Caco-2 (cell line): ENCODE data around the gene SPATA16. TPM values are rescaled to one million over a fixed set of nuclear protein-coding genes. Genes with fewer than 3 reads are reported as not detected.

Source experiments
- BruUV-seq: library from RNA; stranded (reverse); fragments of 400-500 nt; replicated peaks from 2 replicates; lab custom pipeline; 2021; lab: Mats Ljungman, UMichigan
- CTCF ChIA-PET: fragments of 300-600 bp; sonication (Branson Sonifier 250); formaldehyde crosslinking; loops from one replicate; lab custom pipeline; 2022; ENCODE audit warnings: antibody characterized with exemption; lab: Charles Lee
- POLR2A ChIA-PET: fragments of 300-600 bp; sonication (Branson Sonifier 250); formaldehyde crosslinking; loops from one replicate; lab custom pipeline; 2022; ENCODE audit warnings: antibody characterized with exemption; lab: Charles Lee
- DNase-seq, 2 experiments: peaks; one replicate each; pipeline versions ENCODE4 v3.0.0 to v3.0.0-alpha.2; 2020 to 2022
- H3K27me3 ChIP-seq: replicated peaks from 2 replicates; pipeline ENCODE4 v1.6.0; 2011; ENCODE audit warnings: low read length; ENCODE audit not compliant: control insufficient read depth, insufficient read depth
- H3K36me3 ChIP-seq: 2 replicates; pipeline ENCODE4 v1.5.1; 2011; ENCODE audit warnings: low read length; ENCODE audit not compliant: control insufficient read depth, insufficient read depth
- H3K4me1 ChIP-seq: fragments of 250-450 bp; sonication (Bioruptor Pico); 2 replicates; pipeline ENCODE4 v1.5.1; 2020; ENCODE audit warnings: mild to moderate bottlenecking
- H3K4me3 ChIP-seq: 2 replicates; pipeline ENCODE4 v1.5.1; 2011; ENCODE audit warnings: low read depth, mild to moderate bottlenecking, control low read depth, low read length
- H3K9me3 ChIP-seq: fragments of 250-450 bp; sonication (Bioruptor Pico); 2 replicates; pipeline ENCODE4 v1.5.1; 2020; ENCODE audit warnings: mild to moderate bottlenecking, moderate library complexity
- H3K27ac Mint-ChIP-seq: one replicate; pipeline ENCODE4 v1.8.0; 2022; ENCODE audit warnings: mixed read lengths; ENCODE audit not compliant: unreplicated experiment
- H3K27me3 Mint-ChIP-seq: one replicate; pipeline ENCODE4 v1.8.0; 2022; ENCODE audit warnings: mixed read lengths; ENCODE audit not compliant: insufficient read depth, unreplicated experiment
- H3K36me3 Mint-ChIP-seq: one replicate; pipeline ENCODE4 v1.8.0; 2022; ENCODE audit warnings: mild to moderate bottlenecking, mixed read lengths; ENCODE audit not compliant: insufficient read depth, unreplicated experiment
- H3K4me1 Mint-ChIP-seq: one replicate; pipeline ENCODE4 v1.8.0; 2022; ENCODE audit warnings: low read depth, mixed read lengths; ENCODE audit not compliant: unreplicated experiment
- H3K4me3 Mint-ChIP-seq: one replicate; pipeline ENCODE4 v1.8.0; 2022; ENCODE audit warnings: mild to moderate bottlenecking, moderate library complexity, mixed read lengths; ENCODE audit not compliant: unreplicated experiment
- H3K9me3 Mint-ChIP-seq: one replicate; pipeline ENCODE4 v1.8.0; 2022; ENCODE audit warnings: mixed read lengths; ENCODE audit not compliant: unreplicated experiment
- intact Hi-C: fragments of 100-400 bp; cut with micrococcal nuclease; formaldehyde crosslinking; loops from one replicate; pipeline ENCODE4 v1.10.0; 2022; ENCODE audit not compliant: unreplicated experiment
- total RNA-seq: library from RNA; stranded (reverse); gene quantifications from 2 replicates; pipeline ENCODE4 v1.2.3, GENCODE V29; 2022
- TF ChIP-seq, protein P1 (sequence below), 2 experiments: fragments of 200-600 bp in 1 of 2; IDR thresholded peaks; 1 replicate in 1 of 2; 2 replicates in 1 of 2; pipeline versions ENCODE4 v1.5.1 to v1.8.0; 2011 to 2022; ENCODE audit warnings: antibody characterized with exemption in 1 of 2, control low read depth in 1 of 2, inconsistent platforms in 1 of 2, low read depth in 1 of 2, low read length in 1 of 2, mild to moderate bottlenecking in 1 of 2, moderate library complexity in 1 of 2; ENCODE audit not compliant: insufficient read depth in 1 of 2, severe bottlenecking in 1 of 2, unreplicated experiment in 1 of 2

Gene SPATA16
- total RNA-seq, 1 experiment from 2014 or later: not detected

DNA sequence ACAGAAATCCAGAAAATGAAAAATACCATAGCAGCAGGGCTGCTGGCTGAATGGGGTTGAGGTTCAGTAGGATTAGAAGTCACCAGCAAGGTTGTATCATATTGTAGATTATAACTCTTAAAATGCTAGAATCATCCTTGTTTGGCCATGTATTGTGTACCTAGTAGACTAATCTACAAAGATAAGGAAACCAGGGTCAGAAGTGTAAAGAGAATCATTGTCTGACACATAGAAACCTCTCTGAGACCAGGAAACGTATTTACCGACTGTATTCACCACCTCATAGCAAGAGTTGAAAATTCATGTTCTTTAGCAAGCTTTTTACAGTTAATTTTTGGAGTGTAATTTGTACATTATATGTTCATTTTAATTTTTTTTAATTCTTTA is 221.7 kb downstream of the SPATA16 start:
- H3K9me3 ChIP-seq: no peaks in the 10 kb centered on the region
- peaks cover 13% of the 10 kb centered on the region for H3K4me1 ChIP-seq
- no peaks in the 10 kb centered on the region for H3K36me3 ChIP-seq
- no peak overlapping the region for H3K27ac Mint-ChIP-seq
- H3K4me3 Mint-ChIP-seq: no peak overlapping the region
- H3K36me3 Mint-ChIP-seq: no peaks in the 10 kb centered on the region
- peaks cover 11% of the 10 kb centered on the region for H3K4me1 Mint-ChIP-seq
- no peak overlapping the region for H3K4me3 ChIP-seq
- no peaks in the 10 kb centered on the region for H3K9me3 Mint-ChIP-seq
- ChIA-PET POLR2A (no interaction called here), CTCF (no interaction called here)
- intact Hi-C loops: loop anchor here (5.0 kb wide), 1 partner anchor 82 kb away; no protein-coding TSS in a partner anchor
- DNase-seq: no peak
- H3K27me3 ChIP-seq: no peaks in the 10 kb centered on the region
- no TSS peak for BruUV-seq
- H3K27me3 Mint-ChIP-seq: no peaks in the 10 kb centered on the region
- TF ChIP-seq, protein P1, sequence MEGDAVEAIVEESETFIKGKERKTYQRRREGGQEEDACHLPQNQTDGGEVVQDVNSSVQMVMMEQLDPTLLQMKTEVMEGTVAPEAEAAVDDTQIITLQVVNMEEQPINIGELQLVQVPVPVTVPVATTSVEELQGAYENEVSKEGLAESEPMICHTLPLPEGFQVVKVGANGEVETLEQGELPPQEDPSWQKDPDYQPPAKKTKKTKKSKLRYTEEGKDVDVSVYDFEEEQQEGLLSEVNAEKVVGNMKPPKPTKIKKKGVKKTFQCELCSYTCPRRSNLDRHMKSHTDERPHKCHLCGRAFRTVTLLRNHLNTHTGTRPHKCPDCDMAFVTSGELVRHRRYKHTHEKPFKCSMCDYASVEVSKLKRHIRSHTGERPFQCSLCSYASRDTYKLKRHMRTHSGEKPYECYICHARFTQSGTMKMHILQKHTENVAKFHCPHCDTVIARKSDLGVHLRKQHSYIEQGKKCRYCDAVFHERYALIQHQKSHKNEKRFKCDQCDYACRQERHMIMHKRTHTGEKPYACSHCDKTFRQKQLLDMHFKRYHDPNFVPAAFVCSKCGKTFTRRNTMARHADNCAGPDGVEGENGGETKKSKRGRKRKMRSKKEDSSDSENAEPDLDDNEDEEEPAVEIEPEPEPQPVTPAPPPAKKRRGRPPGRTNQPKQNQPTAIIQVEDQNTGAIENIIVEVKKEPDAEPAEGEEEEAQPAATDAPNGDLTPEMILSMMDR (IDR thresholded peaks at IDR 0.05; ENCODE audit: insufficient read depth in 1 of 2, low read depth in 1 of 2, low read length in 1 of 2, severe bottlenecking in 1 of 2, unreplicated experiment in 1 of 2): no peak

DNA sequence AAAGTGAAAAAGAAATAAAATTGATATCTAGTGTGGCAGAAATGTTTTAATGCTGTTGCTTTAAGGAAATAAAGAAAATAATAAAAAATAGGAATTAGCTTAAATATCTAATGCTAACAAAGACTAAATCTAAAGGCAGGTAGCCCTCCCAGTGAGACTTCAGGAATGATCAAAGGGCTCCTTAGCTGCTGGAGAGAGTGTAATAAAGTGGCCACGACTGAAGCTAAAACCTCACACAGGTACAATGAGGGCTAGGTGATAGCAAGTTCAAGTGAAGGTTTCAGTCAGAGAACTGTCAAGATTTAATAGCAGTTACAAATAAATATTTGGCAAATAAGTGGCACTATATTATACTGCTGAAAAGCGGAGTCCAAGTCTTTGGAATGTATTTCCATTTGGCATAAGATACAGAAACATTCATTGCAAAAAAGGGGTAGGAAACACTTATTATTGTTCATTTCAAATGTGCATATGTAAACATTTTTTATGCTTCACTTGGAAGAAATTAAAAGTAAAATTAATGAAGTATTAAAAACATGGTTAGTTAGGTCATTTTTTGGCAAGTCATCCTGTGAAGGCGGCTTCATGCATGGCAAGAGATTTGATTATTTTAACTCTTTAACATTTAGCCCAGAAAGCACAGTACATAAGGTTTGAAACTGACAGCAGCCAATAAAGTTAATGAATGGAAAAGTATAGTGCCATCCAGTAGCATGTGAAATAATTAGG is 222.3 kb downstream of the SPATA16 start:
- H3K4me3 ChIP-seq: no peak overlapping the region
- H3K36me3 Mint-ChIP-seq: no peaks in the 10 kb centered on the region
- no peaks in the 10 kb centered on the region for H3K27me3 Mint-ChIP-seq
- H3K27me3 ChIP-seq: no peaks in the 10 kb centered on the region
- H3K9me3 Mint-ChIP-seq: no peaks in the 10 kb centered on the region
- no peaks in the 10 kb centered on the region for H3K36me3 ChIP-seq
- no TSS peak for BruUV-seq
- TF ChIP-seq, protein P1 (IDR thresholded peaks at IDR 0.05; ENCODE audit: insufficient read depth in 1 of 2, low read depth in 1 of 2, low read length in 1 of 2, severe bottlenecking in 1 of 2, unreplicated experiment in 1 of 2): no peak
- peaks cover 13% of the 10 kb centered on the region for H3K4me1 ChIP-seq
- DNase-seq: no peak
- peaks cover 11% of the 10 kb centered on the region for H3K4me1 Mint-ChIP-seq
- H3K27ac Mint-ChIP-seq: no peak overlapping the region
- H3K9me3 ChIP-seq: no peaks in the 10 kb centered on the region
- intact Hi-C loops: loop anchor here (5.0 kb wide), 1 partner anchor 81 kb away; no protein-coding TSS in a partner anchor
- ChIA-PET CTCF (no interaction called here), POLR2A (no interaction called here)
- no peak overlapping the region for H3K4me3 Mint-ChIP-seq

DNA sequence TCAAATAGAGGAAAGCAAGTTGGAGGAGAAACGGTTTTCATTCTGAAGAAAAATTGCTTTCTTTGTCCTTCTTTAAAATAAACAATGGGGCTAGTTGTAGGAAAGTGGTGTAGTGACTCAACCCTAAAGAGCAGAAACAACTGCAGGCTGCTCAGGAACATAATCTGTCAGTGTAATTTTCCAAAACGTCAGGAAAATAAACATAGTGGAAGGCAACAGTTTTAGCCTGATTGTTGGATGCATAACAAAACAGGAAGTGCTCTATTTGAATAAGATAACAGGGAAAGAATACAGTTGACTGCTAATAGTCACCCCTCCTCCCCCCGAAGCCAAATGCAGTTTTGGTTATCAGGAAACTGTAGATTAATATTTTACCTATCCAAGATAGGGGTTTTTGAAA is 222.9 kb downstream of the SPATA16 start:
- Histone ChIP-seq H3K4me3 (no peak overlapping the region), H3K9me3 (no peaks in the 10 kb centered on the region), H3K4me1 (peaks cover 13% of the 10 kb centered on the region), H3K36me3 (no peaks in the 10 kb centered on the region), H3K27me3 (no peaks in the 10 kb centered on the region)
- peaks cover 11% of the 10 kb centered on the region for H3K4me1 Mint-ChIP-seq
- ChIA-PET CTCF (no interaction called here), POLR2A (no interaction called here)
- H3K36me3 Mint-ChIP-seq: no peaks in the 10 kb centered on the region
- no peaks in the 10 kb centered on the region for H3K9me3 Mint-ChIP-seq
- no peak overlapping the region for H3K27ac Mint-ChIP-seq
- intact Hi-C loops: loop anchor here (5.0 kb wide), 1 partner anchor 81 kb away; no protein-coding TSS in a partner anchor
- H3K27me3 Mint-ChIP-seq: no peaks in the 10 kb centered on the region
- BruUV-seq: no TSS peak
- no peak for DNase-seq
- no peak overlapping the region for H3K4me3 Mint-ChIP-seq
- TF ChIP-seq, protein P1 (IDR thresholded peaks at IDR 0.05; ENCODE audit: insufficient read depth in 1 of 2, low read depth in 1 of 2, low read length in 1 of 2, severe bottlenecking in 1 of 2, unreplicated experiment in 1 of 2): no peak
